IPS-18c (cell line): ENCODE results near the gene GCAT.
A peak's percentile ranks its signal among the peaks of the same experiment; 100 is the strongest.

Source experiments
- H3K4me3 ChIP-seq: 2 replicates; pipeline ENCODE4 v1.7.0; 2013; ENCODE audit warnings: low read depth, mild to moderate bottlenecking, low read length, moderate library complexity; ENCODE audit not compliant: insufficient read depth
- H3K9me3 ChIP-seq: one replicate; pipeline ENCODE4 v1.6.1; 2013; ENCODE audit warnings: mild to moderate bottlenecking, low read length, moderate library complexity; ENCODE audit not compliant: control insufficient read depth, insufficient read depth

Gene GCAT

DNA sequence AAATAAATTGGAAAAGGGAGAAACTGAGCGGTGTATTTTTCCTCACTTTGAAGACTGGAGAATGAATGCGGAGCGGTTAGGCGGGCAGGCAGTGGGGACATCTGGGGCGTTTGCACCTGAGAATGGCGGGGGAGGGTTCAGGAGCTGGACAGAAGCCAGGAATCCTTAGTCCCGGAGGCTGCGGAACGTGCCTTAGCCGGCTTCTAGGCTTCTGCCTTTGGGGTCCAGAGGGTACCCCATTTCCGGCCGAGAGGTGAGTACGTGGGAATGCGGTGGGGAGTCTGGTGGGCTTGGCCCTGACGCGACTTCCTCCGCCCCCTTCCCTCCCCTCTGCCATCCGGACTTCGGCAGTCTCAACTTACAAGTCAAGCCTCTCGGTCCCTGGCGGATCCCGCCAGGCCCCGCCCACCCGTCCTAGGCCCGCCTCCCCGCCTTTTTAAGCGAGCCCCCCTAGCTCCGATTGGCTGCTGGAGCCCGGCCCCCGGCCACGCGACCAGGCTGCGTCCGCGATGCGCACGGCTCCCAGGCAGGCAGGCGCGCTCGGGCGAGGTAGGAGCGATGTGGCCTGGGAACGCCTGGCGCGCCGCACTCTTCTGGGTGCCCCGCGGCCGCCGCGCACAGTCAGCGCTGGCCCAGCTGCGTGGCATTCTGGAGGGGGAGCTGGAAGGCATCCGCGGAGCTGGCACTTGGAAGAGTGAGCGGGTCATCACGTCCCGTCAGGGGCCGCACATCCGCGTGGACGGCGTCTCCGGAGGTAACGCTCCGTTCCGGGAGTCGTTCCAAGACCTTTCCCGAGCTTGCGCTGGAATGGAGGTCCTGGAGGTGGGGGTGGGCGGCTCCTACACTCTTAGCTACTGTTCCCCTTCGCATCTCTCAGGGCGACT is at the start of gene GCAT:
TSS of gene GCAT (plus strand) at position 525 of the 884 bp plus-strand sequence. CDS start at position 559, 34 bp downstream.
- Histone ChIP-seq H3K4me3 (peak within 1 kb of the TSS; percentile 89), H3K9me3 (no peaks in the 10 kb centered on the region)

GRCh38 chr22:37758694-37759093 is 49.0 kb upstream of the GCAT start:
- H3K4me3 ChIP-seq, result no peak overlapping the region
- H3K9me3 ChIP-seq, result peaks cover 2% of the 10 kb centered on the region

DNA sequence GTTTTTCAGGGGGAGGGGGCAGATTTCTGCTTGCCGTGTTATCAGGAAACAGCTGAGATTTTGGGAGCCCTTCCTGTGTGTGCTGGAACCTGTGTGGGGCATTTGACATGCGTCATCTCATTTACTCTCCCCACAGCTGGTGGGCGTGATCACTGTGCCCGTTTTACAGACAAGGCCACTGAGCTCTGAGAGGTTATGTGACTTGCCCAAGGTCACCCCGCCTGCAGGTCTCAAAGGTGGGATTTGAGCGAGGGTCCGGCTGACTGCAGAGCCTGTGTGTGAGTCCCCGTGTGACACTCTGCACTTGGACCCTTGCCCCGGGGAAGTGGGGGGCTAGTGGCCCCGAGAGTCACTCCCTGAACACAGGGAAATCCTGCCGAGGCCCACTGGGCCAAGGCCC is 48.5 kb upstream of the GCAT start:
- Histone ChIP-seq H3K9me3 (peaks cover 2% of the 10 kb centered on the region), H3K4me3 (no peak overlapping the region)

DNA sequence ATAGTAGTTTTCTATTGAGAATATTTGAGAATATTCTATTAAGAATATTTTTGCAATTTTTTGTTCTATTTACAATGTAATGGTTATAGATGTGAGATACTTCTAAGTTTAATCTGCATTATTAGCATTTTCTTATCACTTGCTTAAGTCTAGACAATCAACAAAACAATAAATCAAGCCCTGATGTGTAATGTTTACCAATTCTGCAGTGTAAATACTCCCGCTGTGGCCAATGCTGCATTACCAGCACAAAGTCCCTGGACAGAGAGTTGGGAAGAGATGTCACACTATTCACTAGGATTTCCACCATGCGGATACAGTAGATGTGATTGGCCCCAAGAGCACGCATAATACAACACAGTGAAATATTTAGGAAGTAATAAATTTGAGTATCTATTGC is 47.6 kb upstream of the GCAT start:
- Histone ChIP-seq H3K4me3 (no peak overlapping the region), H3K9me3 (peaks cover under 1% of the 10 kb centered on the region)

DNA sequence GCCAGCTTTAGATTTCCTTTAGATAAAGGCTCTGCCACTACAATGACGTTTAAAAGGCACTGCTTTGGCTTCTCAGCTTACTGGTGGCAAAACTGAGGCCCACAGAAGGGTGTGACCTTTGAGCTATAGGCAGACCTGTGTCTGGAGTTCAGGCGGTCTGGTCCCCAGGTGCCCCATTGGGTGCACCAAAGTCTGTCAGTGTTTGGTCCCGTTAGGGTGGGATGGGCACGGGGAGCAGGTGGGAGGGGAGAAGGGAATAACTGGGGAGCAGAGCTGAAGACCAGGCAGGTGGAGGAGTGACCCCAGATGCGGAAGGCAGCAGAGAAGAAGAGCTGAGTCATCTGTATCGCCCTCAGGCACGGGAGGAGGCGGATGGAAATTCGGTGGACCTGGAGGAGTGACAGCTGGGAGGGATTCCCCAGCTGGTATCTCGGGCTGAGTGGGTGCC is 45.3 kb upstream of the GCAT start:
- H3K4me3 ChIP-seq, result no peak overlapping the region
- H3K9me3 ChIP-seq, result no peaks in the 10 kb centered on the region

DNA sequence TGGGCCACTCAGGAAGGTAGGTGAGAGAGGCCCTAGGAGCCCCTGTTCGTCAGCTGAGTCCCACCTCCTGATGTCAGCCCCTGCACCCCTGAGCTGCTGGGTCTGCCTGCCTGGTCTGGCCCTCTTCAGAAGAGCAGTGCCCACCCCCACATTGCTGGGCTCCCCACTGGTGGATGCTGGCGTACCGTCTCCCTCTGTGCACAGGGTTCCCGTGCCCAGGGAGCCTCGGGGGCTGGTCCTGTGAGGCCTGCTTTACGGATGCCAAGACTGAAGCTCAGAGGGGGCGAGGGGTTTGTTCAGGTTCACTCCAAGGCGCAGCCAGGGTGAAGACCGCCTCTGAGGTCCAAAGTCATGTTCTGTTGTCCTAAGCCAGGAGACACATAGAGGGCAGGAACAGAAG is 44.7 kb upstream of the GCAT start:
- Histone ChIP-seq H3K4me3 (no peak overlapping the region), H3K9me3 (no peaks in the 10 kb centered on the region)

DNA sequence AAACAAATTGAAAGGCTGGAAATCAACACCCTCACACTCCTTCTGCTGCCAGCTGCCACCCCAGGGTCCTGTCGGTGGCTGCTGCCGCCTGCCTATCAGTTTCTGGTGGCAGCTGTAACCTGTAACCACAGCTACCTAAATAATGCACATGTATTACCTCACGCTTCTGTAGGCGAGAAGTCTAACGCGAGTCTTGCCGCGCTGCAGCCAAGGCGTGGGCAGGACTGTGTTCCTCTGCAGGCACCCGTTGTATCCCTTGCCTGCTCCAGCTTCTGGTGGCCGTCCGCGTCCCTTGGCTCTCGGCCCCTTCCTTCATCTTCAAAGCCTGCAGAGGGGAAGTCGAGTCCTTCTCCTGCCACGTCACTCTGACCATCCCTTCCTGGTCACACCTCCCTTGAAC is 44.1 kb upstream of the GCAT start:
- Histone ChIP-seq H3K4me3 (no peak overlapping the region), H3K9me3 (no peaks in the 10 kb centered on the region)

- no peak overlapping the region for H3K4me3 ChIP-seq
- H3K9me3 ChIP-seq, result no peaks in the 10 kb centered on the region
Observed at GRCh38 chr22:37764622-37765021, 43.1 kb upstream of the GCAT start.

DNA sequence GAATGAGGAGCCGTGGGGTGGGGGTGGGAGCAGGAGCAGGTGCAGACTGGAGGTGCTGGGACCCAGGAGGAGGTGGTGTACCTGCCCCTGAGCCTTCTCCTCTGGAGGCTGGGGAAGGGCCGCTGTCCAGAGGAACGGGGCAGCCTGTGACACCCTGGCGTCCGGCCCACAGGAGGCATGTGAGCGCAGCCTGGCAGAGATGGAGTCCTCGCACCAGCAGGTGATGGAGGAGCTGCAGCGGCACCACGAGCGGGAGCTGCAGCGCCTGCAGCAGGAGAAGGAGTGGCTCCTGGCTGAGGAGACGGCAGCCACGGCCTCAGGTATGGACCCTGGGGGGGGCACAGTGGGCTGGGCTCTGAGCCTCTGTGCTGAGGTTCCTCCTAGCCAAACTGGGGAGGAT is 42.2 kb upstream of the GCAT start:
- Histone ChIP-seq H3K9me3 (no peaks in the 10 kb centered on the region), H3K4me3 (no peak overlapping the region)

DNA sequence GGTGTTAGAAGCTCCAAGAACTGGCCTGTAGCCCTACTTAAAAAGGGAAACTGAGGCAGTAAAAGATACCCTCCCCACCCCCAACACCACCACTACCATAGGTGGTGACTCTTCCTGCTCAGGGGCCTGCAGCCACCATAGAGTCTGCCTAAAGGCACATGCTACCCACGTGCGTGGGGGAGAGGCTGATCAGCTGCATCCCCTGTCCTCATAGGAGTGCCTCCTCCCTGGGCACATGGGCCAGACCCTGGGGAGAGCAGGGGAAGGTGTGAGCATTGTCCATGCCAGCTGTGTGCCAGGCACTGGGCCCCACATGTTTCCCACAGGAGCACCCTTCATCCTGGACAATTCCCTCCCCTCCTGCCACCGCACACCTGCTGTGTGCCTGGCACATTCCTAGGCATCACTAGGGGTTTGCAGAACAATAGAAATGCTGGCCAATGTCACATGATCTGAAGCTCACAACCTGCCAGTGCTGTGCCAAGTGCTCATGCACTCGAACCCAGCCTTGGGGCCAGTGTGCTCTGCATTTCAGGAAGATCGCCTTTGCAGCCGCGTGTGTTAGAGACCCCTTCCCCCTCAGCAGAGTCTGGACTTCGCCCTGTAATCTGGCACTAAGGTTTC is 41.7 kb upstream of the GCAT start:
- H3K9me3 ChIP-seq, result no peaks in the 10 kb centered on the region
- no peak overlapping the region for H3K4me3 ChIP-seq

GRCh38 chr22:37768273-37768672 is 39.5 kb upstream of the GCAT start:
- no peak overlapping the region for H3K4me3 ChIP-seq
- no peaks in the 10 kb centered on the region for H3K9me3 ChIP-seq

- Histone ChIP-seq H3K4me3 (no peak overlapping the region), H3K9me3 (no peaks in the 10 kb centered on the region)
Observed at GRCh38 chr22:37769056-37769455, 38.7 kb upstream of the GCAT start.

- no peak overlapping the region for H3K4me3 ChIP-seq
- no peaks in the 10 kb centered on the region for H3K9me3 ChIP-seq
Observed at GRCh38 chr22:37771081-37771480, 36.7 kb upstream of the GCAT start.

- no peak overlapping the region; the same call in 1 of the 2 replicates for H3K4me3 ChIP-seq
- no peaks in the 10 kb centered on the region for H3K9me3 ChIP-seq
Observed at GRCh38 chr22:37771702-37772427, 35.9 kb upstream of the GCAT start.

DNA sequence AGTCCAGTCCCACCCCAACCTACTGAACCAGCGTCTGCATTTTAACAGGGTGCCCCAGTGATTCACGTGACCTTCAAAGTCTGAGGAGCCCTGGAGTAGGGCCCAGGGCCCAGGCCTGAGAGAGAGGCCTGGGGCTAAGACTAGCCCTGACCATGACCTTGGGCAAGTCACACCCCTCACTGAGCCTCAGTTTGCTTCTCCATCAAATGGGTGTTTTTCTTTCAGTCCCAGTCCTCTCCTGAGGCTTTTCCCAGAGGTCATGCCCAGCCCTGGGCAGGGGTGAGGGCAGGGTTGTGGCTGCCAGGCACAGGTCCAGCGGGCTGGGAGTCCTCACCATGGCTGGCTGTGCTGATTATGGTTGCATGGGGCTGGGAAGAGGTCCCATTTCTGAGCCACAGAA is 33.0 kb upstream of the GCAT start:
- H3K4me3 ChIP-seq, result no peak overlapping the region
- peaks cover 4% of the 10 kb centered on the region for H3K9me3 ChIP-seq

- peaks cover 4% of the 10 kb centered on the region for H3K9me3 ChIP-seq
Observed at GRCh38 chr22:37775785-37776638, 31.7 kb upstream of the GCAT start.

GRCh38 chr22:37776639-37777005 is 31.1 kb upstream of the GCAT start:
- H3K4me3 ChIP-seq, result no peak overlapping the region
- H3K9me3 ChIP-seq, result peaks cover 4% of the 10 kb centered on the region

More at GRCh38 chr22:37775785-37776638, 31.7 kb upstream of the GCAT start:
- H3K4me3 ChIP-seq, result no peak overlapping the region
